ENCODE data around the gene RAB12. TPM values are rescaled to one million over a fixed set of nuclear protein-coding genes. Genes with fewer than 3 reads are reported as not detected.
A peak's percentile ranks its signal among the peaks of the same experiment; 100 is the strongest.

The RAB12 gene
- total and polyA plus RNA-seq, 2 of the 8 experiments (the other 6 are each of a cell fraction or from before 2014, with no cell fraction given): 19.7 to 45.9 TPM

- no peak for TF ChIP-seq BRCA1 (IDR thresholded peaks at IDR 0.05; ENCODE audit: low read depth, low read length)
- TF ChIP-seq SP4 (IDR thresholded peaks at IDR 0.05; ENCODE audit: low read length): no peak
- no peak for TF ChIP-seq ATF2 (IDR thresholded peaks at IDR 0.05; ENCODE audit: low read length)
- TF ChIP-seq TBP (IDR thresholded peaks at IDR 0.05; ENCODE audit: low read depth, low read length): no peak
- no peak for TF ChIP-seq CHD1 (IDR thresholded peaks at IDR 0.05; ENCODE audit: low read depth, low read length)
- TF ChIP-seq CBX5 (IDR thresholded peaks at IDR 0.05; ENCODE audit: low read depth, low read length): no peak
- no peak for TF ChIP-seq KDM1A (IDR thresholded peaks at IDR 0.05; ENCODE audit: borderline replicate concordance, low read length)
- no peak for TF ChIP-seq POLR2AphosphoS5 (IDR thresholded peaks at IDR 0.05; ENCODE audit: low read depth, low read length)
- no peak for TF ChIP-seq CHD2 (IDR thresholded peaks at IDR 0.05; ENCODE audit: low read length)
- TF ChIP-seq POU5F1 (IDR thresholded peaks at IDR 0.05; ENCODE audit: low read depth, low read length): no peak
- 0 out of 4 replicates have a peak, but pooled peaks have one; percentile 25 to 57 for TF ChIP-seq SIN3A (conservative IDR thresholded peaks at IDR 0.05 in 1 of 2, IDR thresholded peaks at IDR 0.05 in 1 of 2; ENCODE audit: low read depth in 1 of 2, low read length in 2 of 2)
- TF ChIP-seq ASH2L (IDR thresholded peaks at IDR 0.05; ENCODE audit: low read length): peak; percentile 28
- TF ChIP-seq USF2 (IDR thresholded peaks at IDR 0.05; ENCODE audit: low read length): no peak
- no peak for TF ChIP-seq CTCF (IDR thresholded peaks at IDR 0.05; ENCODE audit: control extremely low read depth in 1 of 3, insufficient read depth in 1 of 3, low read depth in 1 of 3, low read length in 3 of 3)
- TF ChIP-seq RAD21 (IDR thresholded peaks at IDR 0.05 in 1 of 2, conservative IDR thresholded peaks at IDR 0.05 in 1 of 2; ENCODE audit: low read depth in 2 of 2, low read length in 2 of 2): no peak
- 0 out of 3 replicates have a peak, but pooled peaks of 1 of the 2 experiments have one; percentile 11 for TF ChIP-seq EP300 (IDR thresholded peaks at IDR 0.05; ENCODE audit: borderline replicate concordance in 1 of 2, low read depth in 2 of 2, low read length in 2 of 2)
- TF ChIP-seq YY1 (IDR thresholded peaks at IDR 0.05; ENCODE audit: low read depth, low read length): no peak
- 0 out of 2 replicates have a peak, but pooled peaks have one; percentile 13 for TF ChIP-seq CREB1 (IDR thresholded peaks at IDR 0.05)
- TF ChIP-seq CEBPB (IDR thresholded peaks at IDR 0.05; ENCODE audit: low read depth, low read length): no peak
Observed at GRCh38 chr18:8661754-8662559, 52.7 kb downstream of the RAB12 start (continued).
